AG08396 (cell line): ENCODE data around the gene TAS2R41.
"Not testable (repeated sequence)": the region's sequence is repeated elsewhere in the genome, so short reads cannot be mapped to it uniquely, and the experiment has no call there.

Experiments
- DNase-seq: peaks from one replicate; pipeline ENCODE4 v3.0.0; 2012; ENCODE audit warnings: low spot score, mixed read lengths

TAS2R41 gene

GRCh38 chr7:143456992-143457793 lies 20.5 kb upstream of the TAS2R41 start:
- peak; percentile 18 for DNase-seq

- peak; percentile 57 for DNase-seq
These were observed 19.4 kb upstream of the TAS2R41 start for GRCh38 chr7:143458263-143458662.

GRCh38 chr7:143458681-143459080 lies 19.0 kb upstream of the TAS2R41 start:
- no peak for DNase-seq

GRCh38 chr7:143459359-143459758 lies 18.3 kb upstream of the TAS2R41 start:
- no peak for DNase-seq

GRCh38 chr7:143460271-143460979 lies 17.2 kb upstream of the TAS2R41 start:
- no peak for DNase-seq

GRCh38 chr7:143462045-143462444 lies 15.6 kb upstream of the TAS2R41 start:
- no peak for DNase-seq

GRCh38 chr7:143463556-143463955 lies 14.1 kb upstream of the TAS2R41 start:
- DNase-seq = no peak

GRCh38 chr7:143463957-143464356 lies 13.7 kb upstream of the TAS2R41 start:
- no peak for DNase-seq

GRCh38 chr7:143467724-143468123 lies 9.9 kb upstream of the TAS2R41 start:
- no peak for DNase-seq

GRCh38 chr7:143472071-143472689 lies 5.5 kb upstream of the TAS2R41 start:
- not testable (repeated sequence) for DNase-seq

- no peak for DNase-seq
These were observed 1.5 kb downstream of the TAS2R41 start for GRCh38 chr7:143479055-143479766.

- DNase-seq = no peak
These were observed 2.8 kb downstream of the TAS2R41 start for GRCh38 chr7:143480501-143480900.

GRCh38 chr7:143484119-143484518 lies 6.4 kb downstream of the TAS2R41 start:
- no peak for DNase-seq

GRCh38 chr7:143485094-143485493 lies 7.4 kb downstream of the TAS2R41 start:
- no peak for DNase-seq

GRCh38 chr7:143485500-143485899 lies 7.8 kb downstream of the TAS2R41 start:
- DNase-seq = no peak

- DNase-seq = not testable (repeated sequence)
These were observed 8.6 kb downstream of the TAS2R41 start for GRCh38 chr7:143486266-143486665.

- no peak for DNase-seq
These were observed 9.4 kb downstream of the TAS2R41 start for GRCh38 chr7:143487061-143487460.

GRCh38 chr7:143487566-143487965 lies 9.9 kb downstream of the TAS2R41 start:
- peak; percentile 37 for DNase-seq

- no peak for DNase-seq
These were observed 13.1 kb downstream of the TAS2R41 start for GRCh38 chr7:143490717-143491306.

GRCh38 chr7:143492043-143492471 lies 14.4 kb downstream of the TAS2R41 start:
- DNase-seq = peak; percentile 53

GRCh38 chr7:143492799-143493739 lies 15.4 kb downstream of the TAS2R41 start:
- DNase-seq = peak; percentile 46
